ENCODE measurements around the gene KLRC3.
A peak's percentile ranks its signal among the peaks of the same experiment; 100 is the strongest.
"Not testable (repeated sequence)": the region's sequence is repeated elsewhere in the genome, so short reads cannot be mapped to it uniquely, and the experiment has no call there.

Gene KLRC3

GRCh38 chr12:10398168-10398567, 22.2 kb downstream of the KLRC3 start:
- no peak for DNase-seq

GRCh38 chr12:10397296-10397695, 23.1 kb downstream of the KLRC3 start:
- peak in 1 of 5 experiments; percentile 48 for DNase-seq

GRCh38 chr12:10396176-10396575, 24.2 kb downstream of the KLRC3 start:
- DNase-seq, result not testable (repeated sequence)

- peak in 1 of 5 experiments; percentile 70 for DNase-seq
Observed at GRCh38 chr12:10395390-10395998, 24.9 kb downstream of the KLRC3 start.

- peak in 1 of 5 experiments; percentile 81 for DNase-seq
Observed at GRCh38 chr12:10394531-10395152, 25.8 kb downstream of the KLRC3 start.

GRCh38 chr12:10393291-10393690, 27.1 kb downstream of the KLRC3 start:
- no peak for DNase-seq

GRCh38 chr12:10392394-10392930, 27.9 kb downstream of the KLRC3 start:
- peak in 1 of 5 experiments; percentile 48 for DNase-seq

- not testable (repeated sequence) for DNase-seq
Observed at GRCh38 chr12:10390991-10391390, 29.4 kb downstream of the KLRC3 start.

- DNase-seq, result no peak
Observed at GRCh38 chr12:10389904-10390303, 30.5 kb downstream of the KLRC3 start, which contains the start of gene KLRK1. KLRK1 (minus strand) TSS chr12:10390041; CDS start chr12:10388810, 1,231 bp downstream.

GRCh38 chr12:10388624-10389413, 31.6 kb downstream of the KLRC3 start:
- no peak for DNase-seq

GRCh38 chr12:10387498-10387897, 32.9 kb downstream of the KLRC3 start:
- not testable (repeated sequence) for DNase-seq

GRCh38 chr12:10386857-10387256, 33.5 kb downstream of the KLRC3 start:
- no peak for DNase-seq

GRCh38 chr12:10385166-10385613, 35.2 kb downstream of the KLRC3 start:
- DNase-seq, result no peak

GRCh38 chr12:10384191-10384590, 36.2 kb downstream of the KLRC3 start:
- DNase-seq, result no peak

- no peak for DNase-seq
Observed at GRCh38 chr12:10381928-10382628, 38.3 kb downstream of the KLRC3 start.

GRCh38 chr12:10378737-10379136, 41.7 kb downstream of the KLRC3 start:
- DNase-seq, result not testable (repeated sequence)

- no peak for DNase-seq
Observed at GRCh38 chr12:10374624-10375018, 45.8 kb downstream of the KLRC3 start.

GRCh38 chr12:10372559-10372958, 47.8 kb downstream of the KLRC3 start:
- DNase-seq, result no peak

GRCh38 chr12:10371893-10372535, 48.4 kb downstream of the KLRC3 start:
- not testable (repeated sequence) for DNase-seq

GRCh38 chr12:10369557-10370415, 50.6 kb downstream of the KLRC3 start:
- peak in 1 of 5 experiments; percentile 54 for DNase-seq

Measured in T-helper 2 cell (primary cell).